H9 (cell line): ENCODE data around the gene GJE1. TPM values are rescaled to one million over a fixed set of nuclear protein-coding genes. Genes with fewer than 3 reads are reported as not detected.

Source experiments
- DNase-seq: peaks from one replicate; pipeline ENCODE4 v3.0.0-alpha.2; 2017
- H2AFZ ChIP-seq: one replicate; pipeline ENCODE4 v1.6.1; 2013; ENCODE audit warnings: mild to moderate bottlenecking, low read length, control low read depth, moderate library complexity
- H2AK5ac ChIP-seq: 2 replicates; pipeline ENCODE4 v1.6.1; 2013; ENCODE audit warnings: low read length, control low read depth, mixed read lengths; ENCODE audit not compliant: insufficient read length
- H2BK120ac ChIP-seq: one replicate; pipeline ENCODE4 v1.6.1; 2013; ENCODE audit warnings: low read depth, mild to moderate bottlenecking, low read length, control low read depth, inconsistent platforms; ENCODE audit not compliant: poor library complexity, severe bottlenecking
- H2BK12ac ChIP-seq: 2 replicates; pipeline ENCODE4 v1.6.1; 2013; ENCODE audit warnings: low read length, control low read depth, mixed read lengths, low read depth; ENCODE audit not compliant: insufficient read length
- H2BK15ac ChIP-seq: 2 replicates; pipeline ENCODE4 v1.6.1; 2013; ENCODE audit warnings: low read depth, low read length, control low read depth
- H2BK20ac ChIP-seq: one replicate; pipeline ENCODE4 v1.6.1; 2013; ENCODE audit warnings: low read depth, mild to moderate bottlenecking, low read length, control low read depth, inconsistent platforms; ENCODE audit not compliant: poor library complexity, severe bottlenecking
- H2BK5ac ChIP-seq: 2 replicates; pipeline ENCODE4 v1.6.1; 2013; ENCODE audit warnings: low read length, control low read depth, mixed read lengths; ENCODE audit not compliant: insufficient read length
- H3K14ac ChIP-seq: 2 replicates; pipeline ENCODE4 v1.6.1; 2013; ENCODE audit warnings: low read length, control low read depth; ENCODE audit not compliant: insufficient read depth
- H3K18ac ChIP-seq: 2 replicates; pipeline ENCODE4 v1.6.1; 2013; ENCODE audit warnings: low read depth, mild to moderate bottlenecking, mixed read lengths, low read length, control low read depth; ENCODE audit not compliant: insufficient read length
- H3K23ac ChIP-seq: 2 replicates; pipeline ENCODE4 v1.6.1; 2013; ENCODE audit warnings: low read length, control low read depth, mixed read lengths, low read depth; ENCODE audit not compliant: insufficient read length
- H3K23me2 ChIP-seq: 2 replicates; pipeline ENCODE4 v1.6.1; 2013; ENCODE audit warnings: low read depth, mild to moderate bottlenecking, mixed read lengths, low read length, control low read depth; ENCODE audit not compliant: insufficient read length, poor library complexity, severe bottlenecking
- H3K27ac ChIP-seq: 2 replicates; pipeline ENCODE4 v1.5.1; 2013; ENCODE audit warnings: low read length, control low read depth, mixed read lengths, low read depth; ENCODE audit not compliant: insufficient read length
- H3K27me3 ChIP-seq: 2 replicates; pipeline ENCODE4 v1.6.1; 2013; ENCODE audit warnings: low read length, control low read depth, inconsistent platforms; ENCODE audit not compliant: insufficient read depth
- H3K4ac ChIP-seq: 2 replicates; pipeline ENCODE4 v1.6.1; 2013; ENCODE audit warnings: low read depth, mild to moderate bottlenecking, control low read depth, inconsistent platforms, low read length, moderate library complexity
- H3K4me1 ChIP-seq: 2 replicates; pipeline ENCODE4 v1.6.1; 2013; ENCODE audit warnings: low read length, control low read depth, inconsistent platforms; ENCODE audit not compliant: insufficient read depth
- H3K4me2 ChIP-seq: 2 replicates; pipeline ENCODE4 v1.6.1; 2013; ENCODE audit warnings: low read length, control low read depth, mixed read lengths; ENCODE audit not compliant: insufficient read length, insufficient read depth
- H3K56ac ChIP-seq: 2 replicates; pipeline ENCODE4 v1.6.1; 2013; ENCODE audit warnings: low read depth, mild to moderate bottlenecking, mixed read lengths, low read length, control low read depth; ENCODE audit not compliant: insufficient read length
- H3K79me1 ChIP-seq: 2 replicates; pipeline ENCODE4 v1.6.1; 2013; ENCODE audit warnings: low read depth, mild to moderate bottlenecking, moderate library complexity, low read length, control low read depth, inconsistent platforms; ENCODE audit not compliant: insufficient read depth, poor library complexity, severe bottlenecking
- H3K79me2 ChIP-seq: 2 replicates; pipeline ENCODE4 v1.6.1; 2013; ENCODE audit warnings: low read length, control low read depth, inconsistent platforms; ENCODE audit not compliant: insufficient read depth
- H3K9ac ChIP-seq: 2 replicates; pipeline ENCODE4 v1.6.1; 2013; ENCODE audit warnings: low read length, control low read depth, mixed read lengths; ENCODE audit not compliant: insufficient read length; ENCODE audit errors: extremely low read depth
- H3K9me3 ChIP-seq: one replicate; pipeline ENCODE4 v1.6.1; 2013; ENCODE audit warnings: low read depth, low read length, inconsistent platforms; ENCODE audit not compliant: control insufficient read depth
- H3T11ph ChIP-seq: one replicate; pipeline ENCODE4 v1.6.1; 2013; ENCODE audit warnings: mild to moderate bottlenecking, low read length, control low read depth, inconsistent platforms
- H4K20me1 ChIP-seq: one replicate; pipeline ENCODE4 v1.6.1; 2013; ENCODE audit not compliant: control insufficient read depth, insufficient read length, insufficient read depth
- H4K5ac ChIP-seq: 2 replicates; pipeline ENCODE4 v1.6.1; 2013; ENCODE audit warnings: low read depth, mild to moderate bottlenecking, mixed read lengths, low read length, control low read depth; ENCODE audit not compliant: insufficient read length
- H4K8ac ChIP-seq: replicated peaks from 2 replicates; pipeline ENCODE4 v1.6.1; 2013; ENCODE audit warnings: low read length, control low read depth, mixed read lengths, low read depth; ENCODE audit not compliant: insufficient read length
- H4K91ac ChIP-seq: 2 replicates; pipeline ENCODE4 v1.6.1; 2013; ENCODE audit warnings: low read depth, mild to moderate bottlenecking, moderate library complexity, mixed read lengths, low read length, control low read depth; ENCODE audit not compliant: insufficient read length
- H3K27ac Mint-ChIP-seq, 3 experiments: 2 replicates in 2 of 3; 3 replicates in 1 of 3; pipeline ENCODE4 v1.8.0; 2020 to 2021; ENCODE audit warnings: mixed read lengths in 3 of 3, mild to moderate bottlenecking in 1 of 3, moderate library complexity in 1 of 3
- H3K27me3 Mint-ChIP-seq: 2 replicates; pipeline ENCODE4 v1.8.0; 2021; ENCODE audit warnings: low read depth, mild to moderate bottlenecking, moderate library complexity, mixed read lengths
- H3K36me3 Mint-ChIP-seq, 3 experiments: 2 replicates in 2 of 3; 3 replicates in 1 of 3; pipeline ENCODE4 v1.8.0; 2020 to 2021; ENCODE audit warnings: low read depth in 3 of 3, mixed read lengths in 3 of 3; ENCODE audit not compliant: insufficient read depth in 1 of 3
- H3K4me1 Mint-ChIP-seq, 2 experiments: 2 replicates each; pipeline ENCODE4 v1.8.0; 2020; ENCODE audit warnings: mixed read lengths in 2 of 2
- H3K4me3 Mint-ChIP-seq, 2 experiments: 2 replicates in 1 of 2; 3 replicates in 1 of 2; pipeline ENCODE4 v1.8.0; 2020 to 2021; ENCODE audit warnings: mild to moderate bottlenecking in 2 of 2, mixed read lengths in 2 of 2, moderate library complexity in 1 of 2
- H3K9me3 Mint-ChIP-seq, 2 experiments: 2 replicates in 1 of 2; 3 replicates in 1 of 2; pipeline ENCODE4 v1.8.0; 2020; ENCODE audit warnings: mild to moderate bottlenecking in 2 of 2, mixed read lengths in 2 of 2, moderate library complexity in 1 of 2
- WGBS: extraction: QIAGEN DNeasy Blood & Tissue Kit; methylation state at CpG from one replicate; pipeline ENCODE4 v1.1.7; 2013; ENCODE audit warnings: missing lambda C conversion rate, low lambda C conversion rate, mixed read lengths; ENCODE audit not compliant: insufficient read length; ENCODE audit errors: extremely low coverage; 5-methylcytosine and 5-hydroxymethylcytosine counted together
- total RNA-seq: library from RNA; stranded (reverse); gene quantifications from 2 replicates; pipeline ENCODE4 v1.2.1, GENCODE V29; 2021
- TF ChIP-seq, protein P1 (sequence below): fragments of 200-600 bp; sonication (generic); conservative IDR thresholded peaks from 3 replicates; pipeline ENCODE4 v1.8.0; 2021; ENCODE audit warnings: antibody characterized with exemption, mild to moderate bottlenecking

GJE1 gene
- total RNA-seq, 1 experiment from 2014 or later, result not detected

GRCh38 chr6:142155091-142155490 is 22.4 kb downstream of the GJE1 start:
- Histone ChIP-seq H3K79me1 (no peaks in the 10 kb centered on the region), H4K5ac (no peak overlapping the region), H3K9ac (no peak overlapping the region), H3T11ph (no peak overlapping the region), H2AFZ (no peak overlapping the region), H4K91ac (no peak overlapping the region), H3K27ac (no peak overlapping the region), H3K79me2 (peaks cover 16% of the 10 kb centered on the region; the same call in 1 of the 2 replicates), H3K14ac (no peak overlapping the region), H3K4ac (no peak overlapping the region), H2BK12ac (no peak overlapping the region), H3K56ac (no peak overlapping the region), H3K4me1 (no peaks in the 10 kb centered on the region), H2BK20ac (no peak overlapping the region), H3K18ac (no peak overlapping the region), H4K20me1 (no peaks in the 10 kb centered on the region), H3K27me3 (no peaks in the 10 kb centered on the region), H3K4me2 (no peak overlapping the region), H2BK5ac (no peak overlapping the region), H2BK120ac (no peak overlapping the region), H3K9me3 (no peaks in the 10 kb centered on the region), H3K23me2 (no peaks in the 10 kb centered on the region), H3K23ac (no peak overlapping the region), H4K8ac (no peak overlapping the region), H2AK5ac (no peak overlapping the region), H2BK15ac (no peak overlapping the region)
- no CpG with 5 or more reads among the region's 3 CpGs for WGBS
- H3K9me3 Mint-ChIP-seq, result no peaks in the 10 kb centered on the region
- H3K27me3 Mint-ChIP-seq, result no peaks in the 10 kb centered on the region
- H3K27ac Mint-ChIP-seq, result peak overlapping the region in 1 of 3 experiments; percentile 86; a peak in 2 of 7 replicates
- TF ChIP-seq, protein P1, sequence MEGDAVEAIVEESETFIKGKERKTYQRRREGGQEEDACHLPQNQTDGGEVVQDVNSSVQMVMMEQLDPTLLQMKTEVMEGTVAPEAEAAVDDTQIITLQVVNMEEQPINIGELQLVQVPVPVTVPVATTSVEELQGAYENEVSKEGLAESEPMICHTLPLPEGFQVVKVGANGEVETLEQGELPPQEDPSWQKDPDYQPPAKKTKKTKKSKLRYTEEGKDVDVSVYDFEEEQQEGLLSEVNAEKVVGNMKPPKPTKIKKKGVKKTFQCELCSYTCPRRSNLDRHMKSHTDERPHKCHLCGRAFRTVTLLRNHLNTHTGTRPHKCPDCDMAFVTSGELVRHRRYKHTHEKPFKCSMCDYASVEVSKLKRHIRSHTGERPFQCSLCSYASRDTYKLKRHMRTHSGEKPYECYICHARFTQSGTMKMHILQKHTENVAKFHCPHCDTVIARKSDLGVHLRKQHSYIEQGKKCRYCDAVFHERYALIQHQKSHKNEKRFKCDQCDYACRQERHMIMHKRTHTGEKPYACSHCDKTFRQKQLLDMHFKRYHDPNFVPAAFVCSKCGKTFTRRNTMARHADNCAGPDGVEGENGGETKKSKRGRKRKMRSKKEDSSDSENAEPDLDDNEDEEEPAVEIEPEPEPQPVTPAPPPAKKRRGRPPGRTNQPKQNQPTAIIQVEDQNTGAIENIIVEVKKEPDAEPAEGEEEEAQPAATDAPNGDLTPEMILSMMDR, result no peak
- H3K4me3 Mint-ChIP-seq, result no peak overlapping the region
- no peak for DNase-seq
- peaks cover 2 to 9% (median 9%) of the 10 kb centered on the region in 3 experiments; a peak in 4 of 7 replicates for H3K36me3 Mint-ChIP-seq
- H3K4me1 Mint-ChIP-seq, result peaks cover 22 to 38% of the 10 kb centered on the region in 2 experiments
